HG02981 (cell line): ENCODE results near the gene GFPT1.

ENCODE experiments used
- ATAC-seq: cut with Tn5 transposase; IDR thresholded peaks from one replicate; pipeline ENCODE4 v1.9.1; 2021; ENCODE audit warnings: mild to moderate bottlenecking, moderate library complexity; ENCODE audit not compliant: unreplicated experiment

The GFPT1 gene

GRCh38 chr2:69292256-69292655 is 94.8 kb downstream of the GFPT1 start:
- no peak for ATAC-seq

GRCh38 chr2:69291721-69292120 is 95.3 kb downstream of the GFPT1 start:
- no peak for ATAC-seq

GRCh38 chr2:69291004-69291650 is 95.9 kb downstream of the GFPT1 start:
- ATAC-seq, result no peak

GRCh38 chr2:69288429-69288828 is 98.6 kb downstream of the GFPT1 start:
- no peak for ATAC-seq

- ATAC-seq, result no peak
Observed at GRCh38 chr2:69287544-69287943, 99.5 kb downstream of the GFPT1 start.

- no peak for ATAC-seq
Observed at GRCh38 chr2:69285379-69285894, 101.6 kb downstream of the GFPT1 start.

GRCh38 chr2:69280796-69281412 is 106.1 kb downstream of the GFPT1 start:
- no peak for ATAC-seq

- ATAC-seq, result no peak
Observed at GRCh38 chr2:69279931-69280681, 106.9 kb downstream of the GFPT1 start.

GRCh38 chr2:69279211-69279610 is 107.8 kb downstream of the GFPT1 start:
- ATAC-seq, result no peak

- no peak for ATAC-seq
Observed at GRCh38 chr2:69278366-69278765, 108.7 kb downstream of the GFPT1 start.

GRCh38 chr2:69275490-69275889 is 111.5 kb downstream of the GFPT1 start:
- no peak for ATAC-seq

GRCh38 chr2:69272803-69273471 is 114.1 kb downstream of the GFPT1 start:
- no peak for ATAC-seq

- no peak for ATAC-seq
Observed at GRCh38 chr2:69271831-69272257, 115.2 kb downstream of the GFPT1 start.
